ENCODE measurements around the gene MC1R. TPM values are rescaled to one million over a fixed set of nuclear protein-coding genes. Genes with fewer than 3 reads are reported as not detected.
"Not testable (repeated sequence)": the region's sequence is repeated elsewhere in the genome, so short reads cannot be mapped to it uniquely, and the experiment has no call there.

MC1R gene
- total RNA-seq, 1 donor from 2014 or later, result 3.3 TPM

GRCh38 chr16:89956505-89957215 is 38.0 kb downstream of the MC1R start:
- no peak for FAIRE-seq
- no peak for DNase-seq (ENCODE audit: low spot score in 2 of 2)

GRCh38 chr16:89957216-89957785 is 38.6 kb downstream of the MC1R start:
- no peak for DNase-seq (ENCODE audit: low spot score in 2 of 2)
- no peak for FAIRE-seq

- DNase-seq (ENCODE audit: low spot score in 2 of 2) (no peak), FAIRE-seq (no peak)
Measured at GRCh38 chr16:89958068-89958467, 39.4 kb downstream of the MC1R start.

GRCh38 chr16:89958596-89958995 is 39.9 kb downstream of the MC1R start:
- FAIRE-seq (no peak), DNase-seq (ENCODE audit: low spot score in 2 of 2) (no peak)

- FAIRE-seq (no peak), DNase-seq (ENCODE audit: low spot score in 2 of 2) (no peak)
Measured at GRCh38 chr16:89960966-89961365, 42.3 kb downstream of the MC1R start.

GRCh38 chr16:89961920-89962319 is 43.3 kb downstream of the MC1R start:
- DNase-seq (ENCODE audit: low spot score in 2 of 2), result no peak
- FAIRE-seq, result no peak

GRCh38 chr16:89962754-89963498 is 44.3 kb downstream of the MC1R start:
- no peak for DNase-seq (ENCODE audit: low spot score in 2 of 2)
- FAIRE-seq, result no peak

- DNase-seq (ENCODE audit: low spot score in 2 of 2) (no peak), FAIRE-seq (no peak)
Measured at GRCh38 chr16:89964201-89964600, 45.5 kb downstream of the MC1R start.

- DNase-seq (ENCODE audit: low spot score in 2 of 2) (no peak), FAIRE-seq (no peak)
Measured at GRCh38 chr16:89965447-89966225, 47.0 kb downstream of the MC1R start.

- DNase-seq (ENCODE audit: low spot score in 2 of 2) (no peak), FAIRE-seq (no peak)
Measured at GRCh38 chr16:89966756-89967155, 48.1 kb downstream of the MC1R start.

GRCh38 chr16:89967436-89967835 is 48.8 kb downstream of the MC1R start:
- DNase-seq (ENCODE audit: low spot score in 2 of 2); FAIRE-seq: not testable (repeated sequence)

- not testable (repeated sequence) for DNase-seq (ENCODE audit: low spot score in 2 of 2); FAIRE-seq
Measured at GRCh38 chr16:89968074-89968473, 49.4 kb downstream of the MC1R start.

- DNase-seq (ENCODE audit: low spot score in 2 of 2) (no peak), FAIRE-seq (no peak)
Measured at GRCh38 chr16:89969741-89970410, 51.2 kb downstream of the MC1R start.

Other genes starting within 250 kb of the MC1R start
- gene CDK10, start 232.2 kb upstream of the MC1R start, total RNA-seq, result 30.6 TPM
- 20.0 TPM for gene SPATA2L, start 217.2 kb upstream of the MC1R start, total RNA-seq
- gene VPS9D1, start 198.0 kb upstream of the MC1R start, total RNA-seq, result 7.7 TPM
- gene ZNF276, start 197.3 kb upstream of the MC1R start, total RNA-seq, result 11.8 TPM
- 8.2 TPM for gene FANCA, start 102.2 kb upstream of the MC1R start, total RNA-seq
- 14.7 TPM for gene SPIRE2, start 90.4 kb upstream of the MC1R start, total RNA-seq
- gene TCF25, start 45.3 kb upstream of the MC1R start, total RNA-seq, result 177 TPM
- 3,334 TPM for gene TUBB3, start 4.5 kb downstream of the MC1R start, total RNA-seq
- gene DEF8, start 29.9 kb downstream of the MC1R start, total RNA-seq, result 51.8 TPM
- 10.6 TPM for gene DBNDD1, start 100.6 kb downstream of the MC1R start, total RNA-seq
- not detected for gene PRDM7, start 158.5 kb downstream of the MC1R start, total RNA-seq

Data from frontal cortex (tissue), 4 donors.